Limb (tissue), 2 donors: ENCODE measurements around the gene ENAH.
"Not testable (repeated sequence)": the region's sequence is repeated elsewhere in the genome, so short reads cannot be mapped to it uniquely, and the experiment has no call there.

ENCODE experiments used
- DNase-seq, 2 donors: peaks; one replicate each; pipeline ENCODE4 v3.0.0-alpha.2; 2016; ENCODE audit errors: extremely low spot score in 2 of 2

The ENAH gene

GRCh38 chr1:225677350-225678124 is 24.6 kb upstream of the ENAH start:
- DNase-seq = no peak

- no peak for DNase-seq
Measured at GRCh38 chr1:225674381-225674780, 21.5 kb upstream of the ENAH start.

GRCh38 chr1:225670806-225671733 is 18.1 kb upstream of the ENAH start:
- no peak for DNase-seq

DNA sequence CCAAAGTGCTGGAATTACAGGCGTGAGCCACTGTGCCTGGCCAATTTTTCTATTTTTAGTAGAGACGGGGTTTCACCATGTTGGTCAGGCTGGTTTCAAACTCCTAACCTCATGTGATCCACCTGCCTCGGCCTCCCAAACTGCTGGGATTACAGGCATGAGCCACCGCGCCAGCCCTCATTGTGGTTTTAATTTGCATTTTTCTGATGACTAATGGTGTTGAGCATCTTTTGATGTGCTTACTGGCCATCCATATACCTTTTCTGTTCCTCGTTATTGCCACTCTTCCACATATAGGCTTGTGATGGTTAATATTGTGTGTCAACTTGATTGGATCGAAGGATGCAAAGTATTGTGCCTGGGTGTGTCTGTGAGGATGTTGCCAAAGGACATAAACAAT is 17.4 kb upstream of the ENAH start:
- no peak for DNase-seq

DNA sequence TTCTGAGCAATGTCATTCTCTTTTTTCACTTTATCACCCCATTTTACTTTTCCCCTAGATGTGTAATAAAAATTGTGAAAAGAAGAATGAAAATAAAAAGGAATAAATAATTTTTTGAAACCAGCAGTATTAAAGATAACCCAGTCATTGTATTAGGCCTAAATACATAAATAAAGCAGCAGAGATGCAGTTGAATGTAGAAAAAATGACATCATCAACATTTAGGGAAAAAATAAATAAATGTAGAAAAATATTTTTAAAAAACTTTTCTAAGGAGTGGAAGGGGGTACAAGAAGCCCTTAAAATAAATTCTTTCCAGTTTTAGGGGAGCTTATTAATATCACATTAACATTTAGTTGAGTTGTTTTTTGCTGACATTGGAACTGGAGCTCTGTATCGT is 15.3 kb upstream of the ENAH start:
- no peak for DNase-seq

DNA sequence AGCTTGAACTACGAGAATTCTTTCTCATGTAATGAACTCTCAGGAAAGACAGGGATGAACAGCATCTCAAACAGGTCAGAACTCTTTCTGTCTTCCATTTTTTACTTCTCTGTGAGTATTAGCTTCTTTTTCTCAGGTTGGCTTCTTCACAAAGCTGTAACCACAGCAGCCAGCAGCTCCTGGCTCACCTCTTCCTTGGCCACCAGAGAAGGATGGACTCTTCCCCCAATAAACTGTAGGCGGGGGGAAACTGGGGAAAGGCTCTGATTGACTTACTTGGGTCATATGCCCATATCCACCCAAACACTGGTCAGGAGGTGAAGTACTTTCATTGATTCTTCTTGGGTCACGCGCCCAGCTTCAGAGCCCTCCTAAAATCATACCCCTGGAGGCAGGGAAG is 14.4 kb upstream of the ENAH start:
- DNase-seq = no peak

DNA sequence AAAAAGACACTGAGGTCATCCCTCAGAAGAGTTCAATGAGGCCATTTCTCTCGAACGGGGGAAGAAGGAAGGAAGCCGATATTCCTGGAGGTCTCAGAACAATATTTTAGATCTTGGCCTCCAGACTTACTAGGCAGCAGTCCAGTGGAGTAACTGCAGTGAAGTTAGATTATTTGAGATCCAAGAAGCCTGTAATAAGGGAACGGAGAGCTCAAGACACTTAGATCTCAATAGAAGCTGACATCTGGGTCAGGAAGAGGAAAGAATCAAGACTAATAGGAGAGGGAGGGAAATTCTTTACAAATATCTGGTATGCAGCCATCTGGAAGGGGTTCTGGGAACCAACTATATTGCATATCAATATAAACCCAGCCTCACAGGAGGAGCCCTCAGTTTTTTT is 13.6 kb upstream of the ENAH start:
- DNase-seq = peak in 1 of 2 donors; percentile 76

DNA sequence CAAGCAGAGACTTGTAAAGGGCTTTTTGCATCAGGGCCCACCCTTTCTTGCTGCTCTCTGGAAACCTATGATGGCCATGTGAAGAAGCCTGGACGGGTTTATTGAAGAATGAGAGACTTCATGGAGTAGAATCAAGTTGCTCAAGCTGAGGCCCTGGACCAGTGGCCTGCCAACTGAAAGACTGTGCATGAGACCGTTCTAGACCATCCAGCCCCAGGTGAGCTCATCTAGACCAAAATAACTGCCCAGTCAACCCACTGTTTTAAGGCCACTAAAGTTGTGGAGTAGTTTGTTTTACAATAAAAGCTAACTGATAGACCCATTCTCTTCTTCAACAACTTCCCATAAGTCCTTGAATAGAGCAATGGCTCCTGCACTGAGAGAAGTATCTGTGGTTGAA is 11.8 kb upstream of the ENAH start:
- DNase-seq = no peak

- no peak for DNase-seq
Measured at GRCh38 chr1:225662155-225662554, 9.2 kb upstream of the ENAH start.

DNA sequence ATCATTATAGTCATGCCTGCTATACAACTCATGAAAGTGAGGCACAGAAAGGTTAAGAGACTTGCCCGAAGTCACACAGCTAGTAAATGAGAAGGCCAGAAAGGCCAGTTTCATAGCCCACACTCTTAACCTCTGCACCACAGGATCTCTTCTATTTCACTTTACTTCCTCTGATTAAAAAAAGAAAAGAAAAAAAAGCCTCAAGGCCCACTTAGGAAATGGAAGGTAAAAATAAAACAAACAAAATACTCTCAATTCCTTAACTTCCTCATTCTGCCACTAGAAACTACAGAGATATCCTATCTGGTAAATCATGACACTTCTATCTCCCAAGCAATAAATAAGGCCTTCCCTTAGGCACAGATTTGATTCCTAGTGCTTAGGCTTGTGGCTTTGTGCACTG is 7.6 kb upstream of the ENAH start:
- DNase-seq = no peak

DNA sequence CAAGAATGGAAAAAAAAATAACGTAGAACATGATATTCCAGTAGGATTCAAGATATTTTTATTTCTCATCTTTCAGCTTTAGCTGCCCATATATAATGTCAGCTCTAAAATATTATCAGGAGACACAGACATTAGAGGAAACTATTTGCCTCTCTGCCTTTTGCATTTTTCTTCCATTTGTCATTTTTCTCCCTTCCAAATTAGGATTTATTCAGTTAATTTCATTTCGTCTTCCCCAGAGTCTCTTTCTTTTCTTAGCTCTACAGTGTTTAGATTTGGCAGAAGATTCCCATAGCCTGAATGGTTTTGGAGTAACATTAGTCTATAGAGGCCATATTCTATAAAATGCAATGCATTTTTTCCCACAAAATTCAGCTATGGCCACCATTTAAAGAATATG is 5.1 kb upstream of the ENAH start:
- DNase-seq = peak in 1 of 2 donors; percentile 44

DNA sequence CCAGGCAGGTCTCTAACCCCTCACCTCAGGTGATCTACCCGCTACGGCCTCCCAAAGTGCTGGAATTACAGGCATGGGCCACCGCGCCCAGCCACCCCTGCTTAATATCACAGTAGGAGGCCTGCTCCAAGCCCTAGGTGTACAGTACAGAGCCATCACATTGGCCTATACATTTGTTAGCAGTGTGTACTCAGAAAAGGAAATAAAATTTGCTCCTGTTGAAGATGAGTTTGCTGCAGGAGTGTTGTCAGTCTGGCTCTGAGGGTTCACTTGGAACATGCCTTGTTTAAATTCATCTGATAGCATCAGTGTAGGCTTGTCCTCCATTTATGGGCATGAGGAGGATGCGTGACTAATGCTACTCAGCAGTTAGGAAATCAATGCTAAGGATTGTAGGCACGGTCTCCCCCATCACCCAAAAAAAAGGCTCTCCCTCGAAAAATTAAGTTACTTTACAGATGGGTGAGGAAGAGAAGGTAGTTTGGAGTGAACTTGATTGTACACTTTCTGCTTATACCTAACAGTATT is 4.6 kb upstream of the ENAH start:
- no peak for DNase-seq

DNA sequence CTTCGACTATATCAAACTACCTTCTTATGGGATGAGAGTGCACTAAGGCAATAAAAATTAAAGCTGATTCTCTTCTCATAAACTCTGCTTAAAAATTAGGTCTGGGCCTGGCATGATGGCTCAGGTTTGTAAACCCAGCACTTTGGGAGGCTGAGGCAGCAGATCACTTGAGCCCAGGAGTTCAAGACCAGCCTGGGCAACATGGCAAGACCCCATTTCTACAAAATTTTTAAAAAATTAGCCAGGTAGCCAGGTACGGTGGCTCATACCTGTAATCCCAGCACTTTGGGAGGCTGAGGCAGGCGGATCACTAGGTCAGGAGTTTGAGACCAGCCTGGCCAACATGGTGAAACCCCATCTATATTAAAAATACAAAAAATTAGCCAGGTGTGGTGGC is 3.3 kb upstream of the ENAH start:
- DNase-seq = not testable (repeated sequence)

GRCh38 chr1:225655509-225656258 is 2.8 kb upstream of the ENAH start:
- peak; percentile 63 to 90 for DNase-seq

DNA sequence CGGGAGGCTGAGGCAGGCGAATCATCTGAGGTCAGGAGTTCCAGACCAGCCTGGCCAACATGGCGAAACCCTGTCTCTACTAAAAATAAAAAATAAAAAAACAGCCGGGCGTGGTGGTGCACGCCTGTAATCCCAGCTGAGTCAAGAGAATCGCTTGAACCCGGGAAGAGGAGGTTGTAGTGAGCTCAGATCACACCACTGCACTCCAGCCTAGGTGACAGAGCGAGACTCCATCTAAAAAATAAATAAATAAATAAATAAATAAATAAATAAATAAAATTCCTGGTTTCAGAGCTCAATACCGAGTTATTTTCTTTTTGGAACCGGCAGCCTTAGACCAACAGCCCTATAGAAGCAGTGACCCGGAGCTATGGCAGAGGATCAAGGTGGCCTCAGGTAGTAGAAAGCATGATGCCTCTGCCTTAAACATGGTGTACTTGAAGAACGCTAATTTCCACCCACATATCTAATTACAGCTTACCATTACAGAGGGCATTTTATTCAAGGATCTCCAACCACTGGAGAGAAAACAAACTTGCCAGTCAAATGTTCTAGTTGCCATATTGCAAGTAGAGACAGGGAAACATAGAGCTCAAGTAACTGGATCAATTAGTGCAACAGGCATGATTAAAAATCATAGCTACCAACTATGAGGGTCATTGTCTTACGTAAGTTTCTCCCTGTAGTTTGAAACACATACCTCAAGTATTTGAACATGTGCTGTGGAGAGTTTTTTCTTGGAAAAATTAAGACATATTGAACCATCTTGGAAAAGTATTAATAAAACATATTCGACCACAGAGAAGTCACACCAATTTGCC is 2.0 kb upstream of the ENAH start:
- no peak for DNase-seq

DNA sequence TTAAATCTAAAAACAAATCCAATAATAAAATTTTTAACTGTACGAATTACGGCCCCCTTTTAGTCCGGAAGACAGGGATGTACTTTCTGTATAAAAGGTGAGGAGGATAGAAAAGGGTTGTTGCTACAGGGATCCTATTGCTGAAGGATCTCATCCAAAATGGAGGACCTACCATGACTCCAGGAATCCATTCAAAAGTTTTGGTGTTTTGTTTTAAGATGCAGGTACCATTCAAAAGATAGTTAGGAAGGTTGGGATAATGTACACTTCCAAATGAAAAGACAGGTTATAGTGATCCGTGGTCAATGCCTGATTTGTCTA is 1.3 kb upstream of the ENAH start:
- DNase-seq = no peak

DNA sequence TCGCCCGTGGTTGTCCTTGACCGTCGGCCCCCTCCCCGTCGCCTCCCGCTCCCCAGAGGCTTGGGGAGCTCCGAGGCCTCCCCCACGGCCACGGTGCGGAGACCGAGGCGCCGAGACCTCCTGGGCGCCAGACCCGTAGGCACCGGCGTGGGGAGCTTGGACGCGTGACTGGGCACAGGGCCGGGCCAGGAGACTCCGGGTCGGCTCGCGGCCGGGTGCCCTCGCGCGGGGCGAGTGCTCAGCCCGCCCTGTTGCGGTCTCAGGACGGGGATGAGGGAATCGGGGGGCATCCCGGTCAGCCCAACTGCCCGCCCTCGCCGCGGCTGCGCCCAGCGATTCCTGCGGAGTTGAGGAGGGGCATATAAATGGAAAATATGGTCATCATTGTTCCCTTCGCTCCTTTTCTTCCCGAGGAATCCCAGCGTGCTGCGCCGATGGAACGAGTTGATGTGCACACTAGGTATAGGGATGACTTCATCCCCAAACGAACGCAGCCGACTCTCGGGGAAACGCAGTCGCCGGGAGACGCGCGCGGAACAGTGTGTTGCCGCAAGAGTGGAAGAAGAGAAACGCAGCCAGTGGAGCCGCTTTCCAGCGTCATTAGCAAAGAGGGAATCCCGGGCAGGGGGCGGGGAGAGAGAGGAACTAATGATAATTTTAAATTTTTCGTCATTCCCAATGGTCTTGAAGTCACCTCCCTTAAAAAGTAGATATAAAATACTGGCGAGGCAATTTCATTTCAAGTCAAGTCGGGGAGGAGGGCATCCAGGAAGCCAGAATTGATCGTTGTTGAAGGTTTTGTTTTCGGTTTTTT is 747 bp upstream of the ENAH start:
- DNase-seq = peak; percentile 76 to 84

GRCh38 chr1:225651872-225652728 is 823 bp downstream of the ENAH start:
- peak in 1 of 2 donors; percentile 56 for DNase-seq

GRCh38 chr1:225651376-225651871 is 1.5 kb downstream of the ENAH start:
- DNase-seq = no peak
